GM18861 (cell line): Measurements from ENCODE around the gene PPP1R15A.
"Not testable (repeated sequence)": the region's sequence is repeated elsewhere in the genome, so short reads cannot be mapped to it uniquely, and the experiment has no call there.

Experiments
- ATAC-seq: cut with Tn5 transposase; IDR thresholded peaks from one replicate; pipeline ENCODE4 v1.9.1; 2021; ENCODE audit not compliant: unreplicated experiment

Gene PPP1R15A

GRCh38 chr19:48858984-48859710 is 13.1 kb upstream of the PPP1R15A start:
- no peak for ATAC-seq

- ATAC-seq, result no peak
These were observed 12.3 kb upstream of the PPP1R15A start for GRCh38 chr19:48859711-48860572.

GRCh38 chr19:48861313-48861712 is 10.9 kb upstream of the PPP1R15A start:
- no peak for ATAC-seq

- no peak for ATAC-seq
These were observed 9.4 kb upstream of the PPP1R15A start for GRCh38 chr19:48862827-48863226.

GRCh38 chr19:48866692-48867091 is 5.5 kb upstream of the PPP1R15A start:
- no peak for ATAC-seq

- no peak for ATAC-seq
These were observed 5.0 kb upstream of the PPP1R15A start for GRCh38 chr19:48867123-48867745.

- no peak for ATAC-seq
These were observed 4.5 kb upstream of the PPP1R15A start for GRCh38 chr19:48867746-48868113.

GRCh38 chr19:48868114-48868886 is 3.9 kb upstream of the PPP1R15A start, which contains the start of gene PLEKHA4:
Gene PLEKHA4, minus strand, starts transcription at chr19:48868617. Its CDS starts 997 bp downstream, at chr19:48867620.
- ATAC-seq, result no peak

- ATAC-seq, result no peak
These were observed 2.2 kb upstream of the PPP1R15A start for GRCh38 chr19:48870048-48870447.

GRCh38 chr19:48871471-48872181 is 595 bp upstream of the PPP1R15A start:
- not testable (repeated sequence) for ATAC-seq

- ATAC-seq, result no peak
These were observed 759 bp downstream of the PPP1R15A start for GRCh38 chr19:48872884-48873475.

GRCh38 chr19:48873476-48874302 is 1.5 kb downstream of the PPP1R15A start:
- no peak for ATAC-seq

- no peak for ATAC-seq
These were observed 2.3 kb downstream of the PPP1R15A start for GRCh38 chr19:48874303-48875135.

GRCh38 chr19:48876043-48876981 is 4.1 kb downstream of the PPP1R15A start:
- ATAC-seq, result not testable (repeated sequence)

- ATAC-seq, result no peak
These were observed 5.6 kb downstream of the PPP1R15A start for GRCh38 chr19:48877855-48878195.

- no peak for ATAC-seq
These were observed 6.2 kb downstream of the PPP1R15A start for GRCh38 chr19:48878196-48879024.
